ENCODE data around the gene TNS1.

DNA sequence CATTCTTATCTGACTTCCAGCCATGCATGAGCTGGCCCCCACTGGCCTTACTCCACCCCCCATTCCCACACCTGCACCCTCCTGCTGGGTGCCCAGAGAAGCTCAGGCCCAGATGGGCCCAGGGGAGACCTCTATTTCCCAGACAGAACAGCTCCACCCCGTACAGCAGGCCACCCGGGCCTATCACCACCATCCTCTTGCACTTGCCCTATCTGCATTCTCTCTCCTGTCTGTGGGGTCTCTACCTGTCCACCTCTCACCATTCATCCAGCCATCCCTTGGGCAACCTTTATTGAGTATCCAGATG lies 25.3 kb upstream of the TNS1 start:
- TF ChIP-seq SUZ12 (IDR thresholded peaks at IDR 0.05): no peak
- no peak for TF ChIP-seq ZNF384 (IDR thresholded peaks at IDR 0.05)
- TF ChIP-seq HDGF (IDR thresholded peaks at IDR 0.05; ENCODE audit: borderline replicate concordance): no peak
- TF ChIP-seq TARDBP (IDR thresholded peaks at IDR 0.05): no peak
- TF ChIP-seq SP1 (IDR thresholded peaks at IDR 0.05): no peak
- TF ChIP-seq LEF1 (IDR thresholded peaks at IDR 0.05; ENCODE audit: borderline replicate concordance): no peak

All from HEK293T (cell line).